HCT116 (cell line): ENCODE measurements around the gene SAG. TPM values are rescaled to one million over a fixed set of nuclear protein-coding genes. Genes with fewer than 3 reads are reported as not detected.

Experiments
- ATAC-seq: fragments of 200-7000 bp; cut with Tn5 transposase; 2 replicates; pipeline ENCODE4 v1.9.1; 2020; ENCODE audit warnings: mild to moderate bottlenecking, moderate library complexity
- BruUV-seq: library from RNA; stranded (reverse); fragments of 400-500 nt; replicated peaks from 2 replicates; lab custom pipeline; 2021; lab: Mats Ljungman, UMichigan
- CTCF ChIA-PET: fragments of 300-600 bp; sonication (Branson Sonifier 250); formaldehyde crosslinking; loops from one replicate; lab custom pipeline; 2021; ENCODE audit warnings: antibody characterized with exemption; lab: Charles Lee
- POLR2A ChIA-PET: fragments of 300-600, 350-600 bp; sonication (Branson Sonifier 250); formaldehyde crosslinking; loops from one replicate; lab custom pipeline; 2021; ENCODE audit warnings: antibody characterized with exemption; lab: Charles Lee
- RAD21 ChIA-PET, 2 experiments: fragments of 300-600 bp; sonication (Branson Sonifier 250); formaldehyde crosslinking; loops; one replicate each; lab custom pipeline; 2023; ENCODE audit warnings: low total read pairs in 2 of 2; ENCODE audit not compliant: uncharacterized antibody in 2 of 2, unreplicated experiment in 2 of 2, low non-redundant PET in 1 of 2; lab: Charles Lee
- DNase-seq: peaks from one replicate; pipeline ENCODE4 v3.0.0-alpha.2; 2010; ENCODE audit warnings: low read depth, low spot score
- H2AFZ ChIP-seq: fragments of 200-600 bp; shearing (Covaris generic), sonication (generic); 2 replicates; pipeline ENCODE4 v1.6.1; 2017; ENCODE audit warnings: low read depth, mixed run types, mixed read lengths, antibody characterized with exemption, low read length; ENCODE audit not compliant: poor library complexity, severe bottlenecking
- H3K27ac ChIP-seq: 2 replicates; pipeline ENCODE4 v1.5.1; 2012; ENCODE audit warnings: low read depth, low read length
- H3K27me3 ChIP-seq: fragments of 200-600 bp; sonication (generic); 2 replicates; pipeline ENCODE4 v1.6.1; 2016; ENCODE audit warnings: mixed run types, low read length, mixed read lengths; ENCODE audit not compliant: insufficient read depth
- H3K36me3 ChIP-seq, 2 experiments: fragments of 200-500 bp in 1 of 2; fragments of 200-600 bp in 1 of 2; sonication (Bioruptor generic) in 1 of 2; sonication (generic) in 1 of 2; 2 replicates each; pipeline versions ENCODE4 v1.5.1 to v1.6.1; 2014 to 2016; ENCODE audit warnings: low read length in 2 of 2, inconsistent platforms in 1 of 2, mixed read lengths in 1 of 2, mixed run types in 1 of 2; ENCODE audit not compliant: insufficient read depth in 2 of 2, control insufficient read depth in 1 of 2
- H3K4me1 ChIP-seq, 2 experiments: fragments of 200-600 bp in 1 of 2; sonication (generic) in 1 of 2; 2 replicates each; pipeline versions ENCODE4 v1.5.1 to v1.6.1; 2012 to 2017; ENCODE audit warnings: low read length in 2 of 2, inconsistent platforms in 1 of 2, mild to moderate bottlenecking in 1 of 2, mixed read lengths in 1 of 2, mixed run types in 1 of 2, moderate library complexity in 1 of 2; ENCODE audit not compliant: insufficient read depth in 2 of 2, control insufficient read depth in 1 of 2
- H3K4me2 ChIP-seq: fragments of 200-600 bp; sonication (generic); 2 replicates; pipeline ENCODE4 v1.6.1; 2017; ENCODE audit warnings: mixed run types, low read length, mixed read lengths
- H3K4me3 ChIP-seq, 2 experiments: fragments of 200-600 bp in 1 of 2; sonication (generic) in 1 of 2; replicated peaks in 1 of 2; 2 replicates each; pipeline ENCODE4 v1.5.1; 2011 to 2016; ENCODE audit warnings: low read length in 2 of 2, control low read depth in 1 of 2, low read depth in 1 of 2, mild to moderate bottlenecking in 1 of 2, mixed read lengths in 1 of 2, mixed run types in 1 of 2
- H3K79me2 ChIP-seq: fragments of 200-600 bp; sonication (generic); 2 replicates; pipeline ENCODE4 v1.6.1; 2017; ENCODE audit warnings: mild to moderate bottlenecking, mixed run types, low read length, moderate library complexity, mixed read lengths; ENCODE audit not compliant: insufficient read depth
- H3K9ac ChIP-seq: fragments of 200-600 bp; sonication (generic); 2 replicates; pipeline ENCODE4 v1.6.1; 2016; ENCODE audit warnings: low read length, mixed read lengths
- H3K9me2 ChIP-seq: fragments of 200-600 bp; sonication (generic), shearing (Covaris generic); 2 replicates; pipeline ENCODE4 v1.6.1; 2017; ENCODE audit warnings: mixed run types, mild to moderate bottlenecking, moderate library complexity; ENCODE audit not compliant: insufficient read depth
- H3K9me3 ChIP-seq, 2 experiments: fragments of 200-500 bp in 1 of 2; fragments of 200-600 bp in 1 of 2; sonication (Bioruptor generic) in 1 of 2; sonication (generic) in 1 of 2; 2 replicates each; pipeline ENCODE4 v1.6.1; 2014 to 2017; ENCODE audit warnings: low read length in 2 of 2, mixed read lengths in 2 of 2, inconsistent platforms in 1 of 2, low read depth in 1 of 2, mild to moderate bottlenecking in 1 of 2, mixed run types in 1 of 2, moderate library complexity in 1 of 2; ENCODE audit not compliant: control insufficient read depth in 1 of 2, insufficient read depth in 1 of 2
- H4K20me1 ChIP-seq: fragments of 200-600 bp; sonication (generic), shearing (Covaris generic); 2 replicates; pipeline ENCODE4 v1.6.1; 2017; ENCODE audit warnings: mixed run types, mild to moderate bottlenecking, moderate library complexity; ENCODE audit not compliant: insufficient read depth
- CBX3 ChIP-seq: IDR thresholded peaks from 2 replicates; pipeline ENCODE4 v1.6.1; 2012; ENCODE audit warnings: low read depth
- CEBPB ChIP-seq: IDR thresholded peaks from 2 replicates; pipeline ENCODE4 v1.6.1; 2012; ENCODE audit warnings: low read depth
- EZH2 ChIP-seq: fragments of 200-600 bp; sonication (generic); IDR thresholded peaks from 2 replicates; pipeline ENCODE4 v1.6.1; 2017; ENCODE audit warnings: antibody characterized with exemption, mixed run types
- EZH2phosphoT487 ChIP-seq: fragments of 200-600 bp; IDR thresholded peaks from 2 replicates; pipeline ENCODE4 v1.6.1; 2018; ENCODE audit warnings: antibody characterized with exemption, borderline replicate concordance
- JUND ChIP-seq: IDR thresholded peaks from 2 replicates; pipeline ENCODE4 v1.6.1; 2012
- MAX ChIP-seq: IDR thresholded peaks from 2 replicates; pipeline ENCODE4 v1.6.1; 2012
- POLR2A ChIP-seq: IDR thresholded peaks from 2 replicates; pipeline ENCODE4 v1.7.0; 2011; ENCODE audit warnings: borderline replicate concordance; ENCODE audit not compliant: insufficient read depth, insufficient read length; ENCODE audit errors: extremely low read depth
- POLR2AphosphoS5 ChIP-seq: IDR thresholded peaks from 2 replicates; pipeline ENCODE4 v1.6.1; 2011; ENCODE audit warnings: mild to moderate bottlenecking, low read depth, low read length, moderate library complexity
- RAD21 ChIP-seq: IDR thresholded peaks from 2 replicates; pipeline ENCODE4 v1.6.1; 2012; ENCODE audit warnings: low read depth, mild to moderate bottlenecking
- SIN3A ChIP-seq: IDR thresholded peaks from 2 replicates; pipeline ENCODE4 v1.6.1; 2012; ENCODE audit warnings: low read depth
- SP1 ChIP-seq: IDR thresholded peaks from 2 replicates; pipeline ENCODE4 v1.6.1; 2012; ENCODE audit warnings: low read depth
- SRF ChIP-seq: IDR thresholded peaks from 2 replicates; pipeline ENCODE4 v1.6.1; 2012; ENCODE audit warnings: low read depth
- TCF7L2 ChIP-seq: IDR thresholded peaks from 2 replicates; pipeline ENCODE4 v1.7.0; 2011; ENCODE audit warnings: borderline replicate concordance, inconsistent platforms; ENCODE audit not compliant: insufficient read depth, insufficient read length; ENCODE audit errors: extremely low read depth
- YY1 ChIP-seq: IDR thresholded peaks from 2 replicates; pipeline ENCODE4 v1.6.1; 2011; ENCODE audit warnings: low read length, low read depth, moderate library complexity, mild to moderate bottlenecking; ENCODE audit not compliant: insufficient replicate concordance; ENCODE audit errors: extremely low read depth
- ZNF274 ChIP-seq: fragments of 200-500 bp; sonication (Bioruptor generic); IDR thresholded peaks from 2 replicates; pipeline ENCODE4 v1.6.1; 2014; ENCODE audit warnings: mild to moderate bottlenecking, low read depth, low read length, inconsistent platforms
- intact Hi-C: fragments of 100-400 bp; cut with micrococcal nuclease; formaldehyde crosslinking; loops from 2 replicates; pipeline ENCODE4 v1.10.0; 2022
- total RNA-seq: library from RNA; stranded (reverse); gene quantifications from one replicate; pipeline ENCODE4 v1.2.1, GENCODE V29; 2021; ENCODE audit not compliant: unreplicated experiment
- TF ChIP-seq, protein P1 (sequence below): IDR thresholded peaks from 2 replicates; pipeline ENCODE4 v1.6.1; 2012
- TF ChIP-seq, protein P2 (sequence below): IDR thresholded peaks from 2 replicates; pipeline ENCODE4 v1.6.1; 2011; ENCODE audit warnings: mild to moderate bottlenecking, low read length, moderate library complexity; ENCODE audit not compliant: insufficient replicate concordance; ENCODE audit errors: extremely low read depth

The SAG gene
- total RNA-seq, 1 experiment from 2014 or later: not detected

DNA sequence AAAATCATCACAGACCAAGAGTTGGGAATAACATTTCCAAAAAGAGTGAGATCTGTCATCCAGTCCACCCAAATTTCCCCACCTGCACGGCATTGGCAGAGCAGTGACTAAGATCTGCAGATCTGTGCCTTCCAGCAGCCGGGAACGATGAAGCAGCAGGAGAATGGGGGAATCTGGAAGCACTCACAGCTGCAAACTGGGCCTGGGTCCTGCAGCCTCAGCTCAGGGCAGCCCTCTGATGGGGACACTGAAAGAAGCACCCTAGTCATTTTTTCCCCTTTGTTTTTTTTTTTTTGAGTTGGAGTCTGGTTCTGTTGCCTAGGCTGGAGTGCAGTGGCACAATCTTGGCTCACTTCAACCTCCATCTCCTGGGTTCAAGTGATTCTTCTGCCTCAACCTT lies 4.4 kb upstream of the SAG start:
- H3K27me3 ChIP-seq: no peaks in the 10 kb centered on the region
- H3K4me3 ChIP-seq: no peak overlapping the region
- H3K9me2 ChIP-seq: no peaks in the 10 kb centered on the region
- no TSS peak for BruUV-seq
- RAD21 ChIA-PET: no interaction called here
- peaks cover 0 to 6% of the 10 kb centered on the region in 2 experiments; a peak in 2 of 4 replicates for H3K4me1 ChIP-seq
- ATAC-seq (no peak), DNase-seq (no peak)
- H3K9me3 ChIP-seq: no peaks in the 10 kb centered on the region
- H4K20me1 ChIP-seq: no peaks in the 10 kb centered on the region
- H2AFZ ChIP-seq: no peak overlapping the region
- TF ChIP-seq EZH2: no peak
- TF ChIP-seq ZNF274: no peak
- no peak for TF ChIP-seq POLR2A
- no peak for TF ChIP-seq CEBPB
- TF ChIP-seq TCF7L2: no peak
- no peak for TF ChIP-seq SP1
- TF ChIP-seq, protein P1, sequence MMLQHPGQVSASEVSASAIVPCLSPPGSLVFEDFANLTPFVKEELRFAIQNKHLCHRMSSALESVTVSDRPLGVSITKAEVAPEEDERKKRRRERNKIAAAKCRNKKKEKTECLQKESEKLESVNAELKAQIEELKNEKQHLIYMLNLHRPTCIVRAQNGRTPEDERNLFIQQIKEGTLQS: no peak
- no peak for TF ChIP-seq RAD21
- no peak for TF ChIP-seq SIN3A
- no peak for TF ChIP-seq JUND
- TF ChIP-seq EZH2phosphoT487: no peak
- no peak for TF ChIP-seq SRF
- TF ChIP-seq, protein P2, sequence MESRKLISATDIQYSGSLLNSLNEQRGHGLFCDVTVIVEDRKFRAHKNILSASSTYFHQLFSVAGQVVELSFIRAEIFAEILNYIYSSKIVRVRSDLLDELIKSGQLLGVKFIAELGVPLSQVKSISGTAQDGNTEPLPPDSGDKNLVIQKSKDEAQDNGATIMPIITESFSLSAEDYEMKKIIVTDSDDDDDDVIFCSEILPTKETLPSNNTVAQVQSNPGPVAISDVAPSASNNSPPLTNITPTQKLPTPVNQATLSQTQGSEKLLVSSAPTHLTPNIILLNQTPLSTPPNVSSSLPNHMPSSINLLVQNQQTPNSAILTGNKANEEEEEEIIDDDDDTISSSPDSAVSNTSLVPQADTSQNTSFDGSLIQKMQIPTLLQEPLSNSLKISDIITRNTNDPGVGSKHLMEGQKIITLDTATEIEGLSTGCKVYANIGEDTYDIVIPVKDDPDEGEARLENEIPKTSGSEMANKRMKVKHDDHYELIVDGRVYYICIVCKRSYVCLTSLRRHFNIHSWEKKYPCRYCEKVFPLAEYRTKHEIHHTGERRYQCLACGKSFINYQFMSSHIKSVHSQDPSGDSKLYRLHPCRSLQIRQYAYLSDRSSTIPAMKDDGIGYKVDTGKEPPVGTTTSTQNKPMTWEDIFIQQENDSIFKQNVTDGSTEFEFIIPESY: no peak
- no peak for TF ChIP-seq MAX
- no peak for TF ChIP-seq POLR2AphosphoS5
- TF ChIP-seq CBX3: no peak
- no peak for TF ChIP-seq YY1
- H3K9ac ChIP-seq: no peak overlapping the region
- POLR2A ChIA-PET: no interaction called here
- no peaks in the 10 kb centered on the region for H3K36me3 ChIP-seq
- CTCF ChIA-PET: interaction anchor here (0.7 kb wide), 1 partner anchor 1194 kb away, joined by 3 read pairs; the partner anchor contains the start of gene ARL4C
- H3K27ac ChIP-seq: no peak overlapping the region
- H3K79me2 ChIP-seq: no peaks in the 10 kb centered on the region
- H3K4me2 ChIP-seq: no peak overlapping the region
- intact Hi-C loops: no loop called here
